ENCODE results near the gene SEMA5A.
A peak's percentile ranks its signal among the peaks of the same experiment; 100 is the strongest.

GRCh38 chr5:9456435-9457042, 89.3 kb downstream of the SEMA5A start:
- TF ChIP-seq TCF12 (IDR thresholded peaks at IDR 0.05) (peak; percentile 92), CTCF (IDR thresholded peaks at IDR 0.05) (no peak), TEAD4 (IDR thresholded peaks at IDR 0.05; ENCODE audit: borderline replicate concordance, insufficient read depth) (no peak), YY1 (IDR thresholded peaks at IDR 0.05; ENCODE audit: low read depth) (no peak), FOSL2 (IDR thresholded peaks at IDR 0.05; ENCODE audit: borderline replicate concordance, low read depth) (no peak), POLR2AphosphoS5 (IDR thresholded peaks at IDR 0.05; ENCODE audit: low read depth, low read length) (no peak), JUND (IDR thresholded peaks at IDR 0.05) (no peak), FOXJ3 (CRISPR knock-in tag; IDR thresholded peaks at IDR 0.05) (no peak)
- TF ChIP-seq, protein P1, sequence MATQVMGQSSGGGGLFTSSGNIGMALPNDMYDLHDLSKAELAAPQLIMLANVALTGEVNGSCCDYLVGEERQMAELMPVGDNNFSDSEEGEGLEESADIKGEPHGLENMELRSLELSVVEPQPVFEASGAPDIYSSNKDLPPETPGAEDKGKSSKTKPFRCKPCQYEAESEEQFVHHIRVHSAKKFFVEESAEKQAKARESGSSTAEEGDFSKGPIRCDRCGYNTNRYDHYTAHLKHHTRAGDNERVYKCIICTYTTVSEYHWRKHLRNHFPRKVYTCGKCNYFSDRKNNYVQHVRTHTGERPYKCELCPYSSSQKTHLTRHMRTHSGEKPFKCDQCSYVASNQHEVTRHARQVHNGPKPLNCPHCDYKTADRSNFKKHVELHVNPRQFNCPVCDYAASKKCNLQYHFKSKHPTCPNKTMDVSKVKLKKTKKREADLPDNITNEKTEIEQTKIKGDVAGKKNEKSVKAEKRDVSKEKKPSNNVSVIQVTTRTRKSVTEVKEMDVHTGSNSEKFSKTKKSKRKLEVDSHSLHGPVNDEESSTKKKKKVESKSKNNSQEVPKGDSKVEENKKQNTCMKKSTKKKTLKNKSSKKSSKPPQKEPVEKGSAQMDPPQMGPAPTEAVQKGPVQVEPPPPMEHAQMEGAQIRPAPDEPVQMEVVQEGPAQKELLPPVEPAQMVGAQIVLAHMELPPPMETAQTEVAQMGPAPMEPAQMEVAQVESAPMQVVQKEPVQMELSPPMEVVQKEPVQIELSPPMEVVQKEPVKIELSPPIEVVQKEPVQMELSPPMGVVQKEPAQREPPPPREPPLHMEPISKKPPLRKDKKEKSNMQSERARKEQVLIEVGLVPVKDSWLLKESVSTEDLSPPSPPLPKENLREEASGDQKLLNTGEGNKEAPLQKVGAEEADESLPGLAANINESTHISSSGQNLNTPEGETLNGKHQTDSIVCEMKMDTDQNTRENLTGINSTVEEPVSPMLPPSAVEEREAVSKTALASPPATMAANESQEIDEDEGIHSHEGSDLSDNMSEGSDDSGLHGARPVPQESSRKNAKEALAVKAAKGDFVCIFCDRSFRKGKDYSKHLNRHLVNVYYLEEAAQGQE (IDR thresholded peaks at IDR 0.05; ENCODE audit: low read depth, low read length), result no peak
